SK-N-MC (cell line): ENCODE data around the gene SCLY.

ENCODE experiments used
- DNase-seq: peaks from one replicate; pipeline ENCODE4 v3.0.0-alpha.2; 2011; ENCODE audit warnings: low read depth, low spot score
- H3K27ac ChIP-seq: fragments of 200-600 bp; sonication (generic); 2 replicates; pipeline ENCODE4 v1.5.1; 2016; ENCODE audit warnings: mixed run types
- H3K36me3 ChIP-seq: fragments of 200-600 bp; sonication (generic); 2 replicates; pipeline ENCODE4 v1.6.1; 2017; ENCODE audit warnings: antibody characterized with exemption, low read length, mixed read lengths; ENCODE audit not compliant: insufficient read depth
- H3K4me3 ChIP-seq: fragments of 200-600 bp; sonication (generic); 2 replicates; pipeline ENCODE4 v1.5.1; 2016
- H3K9ac ChIP-seq: fragments of 200-600 bp; sonication (generic); 2 replicates; pipeline ENCODE4 v1.8.0; 2017; ENCODE audit warnings: mixed run types, mixed read lengths; ENCODE audit not compliant: insufficient read length
- H3K9me3 ChIP-seq: fragments of 200-600 bp; sonication (generic); 2 replicates; pipeline ENCODE4 v1.6.1; 2017; ENCODE audit warnings: low read depth, mild to moderate bottlenecking, antibody characterized with exemption, low read length, moderate library complexity, mixed read lengths
- EZH2 ChIP-seq: fragments of 200-600 bp; sonication (generic); IDR thresholded peaks from one replicate; pipeline ENCODE4 v1.6.1; 2017; ENCODE audit warnings: antibody characterized with exemption
- FOXP2 ChIP-seq: optimal IDR thresholded peaks from 2 replicates; pipeline ENCODE3; 2011; ENCODE audit warnings: mild to moderate bottlenecking, moderate library complexity; ENCODE audit not compliant: insufficient read depth; ENCODE audit errors: extremely low read length, control extremely low read depth
- POLR2AphosphoS5 ChIP-seq: IDR thresholded peaks from 2 replicates; pipeline ENCODE4 v1.6.1; 2012; ENCODE audit warnings: mild to moderate bottlenecking, low read depth, low read length, borderline replicate concordance

SCLY gene

DNA sequence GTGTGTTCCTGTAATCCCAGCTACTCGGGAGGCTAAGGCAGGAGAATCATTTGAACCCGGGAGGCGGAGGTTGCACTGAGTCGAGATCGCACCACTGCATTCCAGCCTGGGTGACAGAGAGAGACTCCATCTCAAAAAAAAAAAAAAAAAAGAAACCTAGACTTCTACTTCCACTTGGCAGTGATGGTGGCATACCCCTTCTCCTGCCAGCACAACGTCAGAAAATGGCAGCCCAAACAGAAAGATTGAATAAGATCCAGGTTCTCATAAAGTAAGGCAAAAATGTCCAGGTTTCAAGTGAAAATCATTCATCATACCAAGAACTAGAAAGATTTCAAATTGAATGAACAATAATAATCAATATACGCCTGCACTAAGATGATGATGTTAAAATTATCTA, 24.0 kb downstream of the SCLY start:
- Histone ChIP-seq H3K36me3 (peaks cover 64% of the 10 kb centered on the region), H3K27ac (no peak overlapping the region), H3K4me3 (no peak overlapping the region), H3K9me3 (no peaks in the 10 kb centered on the region), H3K9ac (no peak overlapping the region)
- DNase-seq = no peak
- TF ChIP-seq FOXP2 (no peak), POLR2AphosphoS5 (no peak), EZH2 (no peak)

DNA sequence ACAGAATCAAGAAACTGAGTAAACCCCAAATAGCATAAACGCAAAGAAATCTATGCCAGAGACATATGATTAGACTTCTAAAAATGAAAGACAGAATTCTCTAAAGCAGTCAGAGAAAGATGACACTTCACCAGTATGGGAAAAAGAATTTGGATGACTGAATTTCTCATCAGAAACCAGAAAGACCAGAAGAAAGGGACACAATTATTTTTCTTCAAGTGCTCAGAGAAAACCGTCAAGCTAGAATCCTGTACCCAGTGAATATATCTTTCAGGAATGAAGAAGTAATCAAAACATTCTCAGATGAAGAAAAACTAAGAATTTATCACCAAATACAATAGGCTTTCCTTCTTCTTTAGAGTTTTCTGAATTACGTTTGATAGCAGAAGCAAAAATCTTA, 25.1 kb downstream of the SCLY start:
- TF ChIP-seq FOXP2 (no peak), EZH2 (no peak), POLR2AphosphoS5 (no peak)
- H3K9me3 ChIP-seq = no peaks in the 10 kb centered on the region
- H3K9ac ChIP-seq = no peak overlapping the region
- H3K27ac ChIP-seq = no peak overlapping the region
- peaks cover 56% of the 10 kb centered on the region for H3K36me3 ChIP-seq
- no peak overlapping the region for H3K4me3 ChIP-seq
- no peak for DNase-seq

DNA sequence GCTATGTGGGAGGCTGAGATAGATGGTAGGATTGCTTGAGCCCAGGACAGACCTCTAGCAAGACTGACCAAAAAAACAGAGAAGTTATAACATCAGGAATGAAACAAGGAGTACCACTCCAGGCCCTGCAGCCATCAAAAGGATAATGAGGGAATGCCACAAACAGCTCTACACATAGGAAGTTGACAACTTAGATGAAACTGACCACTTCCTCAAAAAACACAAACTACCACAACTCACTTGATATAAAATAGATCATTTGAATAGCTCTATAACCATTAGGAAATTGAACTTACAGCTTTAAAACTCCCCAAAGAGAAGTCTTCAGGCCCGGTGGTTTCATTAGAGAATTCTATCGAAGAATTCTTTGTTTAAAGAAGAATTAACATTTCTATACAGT, 26.4 kb downstream of the SCLY start:
- peaks cover 48% of the 10 kb centered on the region for H3K36me3 ChIP-seq
- H3K4me3 ChIP-seq = no peak overlapping the region
- no peak overlapping the region for H3K27ac ChIP-seq
- no peak for TF ChIP-seq FOXP2
- no peak for TF ChIP-seq POLR2AphosphoS5
- no peak for TF ChIP-seq EZH2
- H3K9ac ChIP-seq = no peak overlapping the region
- no peaks in the 10 kb centered on the region for H3K9me3 ChIP-seq
- no peak for DNase-seq

DNA sequence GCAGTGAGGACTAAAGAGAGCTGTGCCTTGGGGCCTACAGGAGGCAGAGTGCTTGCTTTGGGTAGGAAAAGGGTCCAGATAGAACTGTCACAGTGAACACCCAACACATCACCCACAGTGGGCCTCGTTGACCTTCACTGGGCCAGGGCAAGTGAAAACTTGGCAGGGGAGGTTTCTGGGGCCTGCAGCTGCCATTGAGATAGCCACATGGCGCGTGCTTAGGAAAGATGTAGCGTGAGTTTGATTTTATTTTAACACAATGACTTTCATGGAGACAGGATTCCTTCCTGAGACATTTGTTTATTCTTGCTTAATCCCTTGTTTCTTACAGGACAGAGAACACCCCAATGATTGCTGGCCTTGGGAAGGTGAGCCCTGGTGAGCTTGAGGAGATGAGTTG, 30.1 kb downstream of the SCLY start:
- no peak overlapping the region for H3K9ac ChIP-seq
- no peak for DNase-seq
- H3K4me3 ChIP-seq = no peak overlapping the region
- no peaks in the 10 kb centered on the region for H3K9me3 ChIP-seq
- H3K36me3 ChIP-seq = peaks cover 17% of the 10 kb centered on the region
- H3K27ac ChIP-seq = no peak overlapping the region
- TF ChIP-seq FOXP2 = no peak
- no peak for TF ChIP-seq POLR2AphosphoS5
- no peak for TF ChIP-seq EZH2

DNA sequence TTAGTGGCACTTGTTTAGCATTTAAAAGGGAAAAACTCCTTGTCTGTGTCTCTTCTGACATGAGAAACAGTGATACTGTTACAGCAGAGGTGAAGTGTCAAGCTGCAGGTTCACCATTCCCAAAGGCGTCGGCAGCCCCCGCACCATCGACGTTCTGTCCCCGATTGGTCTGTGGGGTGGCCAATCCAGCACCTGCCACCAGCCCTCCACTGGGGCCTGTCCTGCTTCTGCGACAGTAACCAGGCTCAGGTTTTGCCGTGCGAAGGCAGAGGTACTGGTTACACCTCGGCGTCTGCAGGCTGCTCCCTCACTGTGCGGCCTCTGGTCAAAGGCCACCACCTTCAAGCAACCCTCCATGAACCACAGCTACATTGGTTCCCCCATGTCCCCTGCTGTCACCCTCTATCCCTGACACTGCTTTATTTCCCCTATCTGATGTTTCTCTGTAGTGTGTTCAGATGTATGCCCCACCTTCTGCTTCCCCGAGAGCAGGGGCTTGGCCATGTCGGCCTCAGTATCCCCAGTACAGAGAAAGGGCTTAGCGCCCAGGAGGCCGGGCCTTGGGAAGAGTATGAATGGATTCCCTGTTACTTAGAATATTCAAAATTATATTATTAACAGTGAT, 30.7 kb downstream of the SCLY start:
- no peak for DNase-seq

DNA sequence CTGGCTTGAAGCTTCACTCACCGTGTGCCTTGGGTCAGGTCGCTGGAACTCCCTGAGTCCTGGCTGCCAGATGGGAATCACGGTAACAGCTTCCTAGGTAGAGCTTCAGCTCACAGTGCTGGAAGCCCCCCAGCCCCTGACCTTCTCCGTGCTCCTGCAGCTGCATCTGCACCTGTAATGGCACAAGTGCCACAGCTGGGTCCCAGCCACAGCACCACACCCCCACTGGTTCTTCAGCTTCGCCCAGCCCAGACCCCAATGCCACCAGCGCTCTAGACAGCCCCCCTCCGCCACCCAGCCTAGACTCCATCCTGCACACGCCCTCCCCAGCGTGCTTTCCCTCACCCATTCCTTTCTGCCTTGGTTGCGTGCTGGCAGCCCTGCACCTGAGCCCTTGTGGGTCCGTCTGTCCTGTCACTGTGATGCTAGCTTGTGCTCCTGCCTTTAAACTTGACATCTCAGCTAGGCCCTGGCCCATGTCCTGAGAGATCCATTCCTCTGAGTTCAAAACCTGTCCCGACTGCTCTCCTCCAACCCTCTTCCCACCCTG, 31.8 kb downstream of the SCLY start:
- TF ChIP-seq POLR2AphosphoS5 (peak; percentile 30; the same call in 1 of the 2 replicates), EZH2 (no peak)
- no peaks in the 10 kb centered on the region for H3K9me3 ChIP-seq

More for the DNA sequence above, 30.7 kb downstream of the SCLY start:
- TF ChIP-seq EZH2 (no peak), POLR2AphosphoS5 (no peak), FOXP2 (no peak)
- H3K27ac ChIP-seq = no peak overlapping the region
- no peaks in the 10 kb centered on the region for H3K9me3 ChIP-seq
- no peak overlapping the region for H3K4me3 ChIP-seq
- H3K9ac ChIP-seq = no peak overlapping the region
- H3K36me3 ChIP-seq = peaks cover 11% of the 10 kb centered on the region

DNA sequence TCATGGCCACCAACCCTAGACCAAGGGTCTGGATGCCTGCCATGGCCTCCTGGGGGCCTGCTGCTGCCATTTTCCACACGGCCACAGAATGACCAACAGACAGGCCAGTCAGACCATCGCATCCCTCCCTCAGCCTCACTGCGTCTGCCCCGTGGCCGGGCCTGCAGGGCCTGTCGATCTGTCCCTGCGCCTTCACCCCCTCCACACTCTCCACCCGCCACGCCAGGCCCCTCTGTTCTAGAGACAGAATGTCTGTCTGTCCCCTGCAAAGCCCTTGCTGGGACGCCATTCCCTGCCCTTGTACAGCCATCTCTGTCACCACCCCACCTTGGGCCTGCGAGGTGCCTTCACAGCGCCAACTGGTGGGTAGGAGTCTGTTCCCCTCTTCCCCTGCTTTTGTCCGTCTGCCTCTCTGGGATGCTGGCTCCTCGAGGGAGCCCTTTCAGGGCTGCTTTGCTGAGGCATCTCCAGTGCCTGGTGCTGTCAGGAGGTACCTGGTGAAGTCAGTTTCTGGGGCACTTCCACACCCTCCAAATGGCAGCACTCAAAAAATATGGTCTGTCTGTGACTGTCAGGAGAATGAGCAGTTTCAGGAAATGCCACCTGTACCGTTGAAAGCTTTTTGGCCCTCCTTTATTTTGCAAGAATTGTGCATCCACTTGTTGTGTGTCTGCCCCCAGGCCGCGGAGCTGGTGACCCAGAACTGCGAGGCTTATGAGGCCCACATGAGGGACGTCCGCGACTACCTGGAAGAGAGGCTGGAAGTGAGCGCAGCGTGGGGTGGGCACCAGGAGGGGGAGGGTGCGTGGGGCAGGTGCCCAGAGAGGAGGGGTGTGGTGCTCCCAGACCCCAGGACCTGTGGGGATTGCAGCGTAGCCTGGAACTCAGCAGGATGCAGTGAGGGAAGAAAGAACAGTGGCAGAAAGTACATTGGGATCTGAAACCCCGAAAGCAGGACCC, 32.7 kb downstream of the SCLY start:
- H3K36me3 ChIP-seq = peaks cover 7% of the 10 kb centered on the region; the same call in 1 of the 2 replicates
- no peak overlapping the region for H3K9ac ChIP-seq
- DNase-seq = no peak
- TF ChIP-seq FOXP2 (no peak), EZH2 (no peak), POLR2AphosphoS5 (no peak)
- H3K9me3 ChIP-seq = no peaks in the 10 kb centered on the region
- H3K27ac ChIP-seq = no peak overlapping the region
- H3K4me3 ChIP-seq = no peak overlapping the region

More for the DNA sequence above, 31.8 kb downstream of the SCLY start:
- Histone ChIP-seq H3K9ac (no peak overlapping the region), H3K36me3 (peaks cover 7% of the 10 kb centered on the region; the same call in 1 of the 2 replicates), H3K27ac (no peak overlapping the region), H3K4me3 (no peak overlapping the region)
- DNase-seq = no peak

DNA sequence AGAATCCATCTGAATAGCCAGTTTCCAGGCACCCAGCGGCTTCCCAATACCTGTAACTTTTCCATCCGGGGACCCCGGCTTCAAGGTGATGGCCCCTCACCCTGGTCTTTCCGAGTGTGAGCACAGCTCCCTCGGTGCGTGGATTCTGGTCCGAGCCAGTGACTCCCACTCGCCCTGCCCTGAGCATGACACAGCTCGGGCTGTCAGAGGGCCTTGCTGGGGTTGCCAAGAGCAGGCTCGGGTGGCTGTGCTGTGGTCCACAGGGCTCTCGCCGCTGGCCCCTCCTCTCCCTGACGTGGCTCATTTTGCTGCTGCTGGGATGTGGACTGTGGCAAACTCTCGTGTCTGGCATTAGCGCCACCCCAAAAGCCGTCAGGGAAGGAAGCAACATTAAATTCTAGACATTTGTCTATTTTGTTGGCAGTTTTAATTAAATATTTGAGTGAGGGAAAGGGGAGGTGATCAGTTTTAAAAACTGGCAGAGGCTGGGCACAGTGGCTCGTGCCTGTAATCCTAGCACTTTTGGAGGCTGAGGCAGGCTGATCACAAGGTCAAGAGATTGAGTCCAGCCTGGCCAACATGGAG, 33.7 kb downstream of the SCLY start:
- TF ChIP-seq FOXP2 (no peak), EZH2 (no peak), POLR2AphosphoS5 (no peak)
- Histone ChIP-seq H3K36me3 (peaks cover 7% of the 10 kb centered on the region; the same call in 1 of the 2 replicates), H3K9me3 (no peaks in the 10 kb centered on the region), H3K4me3 (no peak overlapping the region), H3K27ac (no peak overlapping the region), H3K9ac (no peak overlapping the region)
- DNase-seq = no peak
